ENCODE data around the gene CXXC5.

CXXC5 gene

GRCh38 chr5:139638736-139639618 lies 9.2 kb upstream of the CXXC5 start:
- DNase-seq = no peak

GRCh38 chr5:139639619-139640380 lies 8.3 kb upstream of the CXXC5 start:
- DNase-seq = no peak

GRCh38 chr5:139640421-139641115 lies 7.6 kb upstream of the CXXC5 start:
- DNase-seq = no peak

- no peak for DNase-seq
These were observed 6.8 kb upstream of the CXXC5 start for GRCh38 chr5:139641116-139642080.

- DNase-seq = no peak
These were observed 5.9 kb upstream of the CXXC5 start for GRCh38 chr5:139642213-139642612.

GRCh38 chr5:139642891-139643871 lies 5.0 kb upstream of the CXXC5 start:
- DNase-seq = no peak

GRCh38 chr5:139644001-139644456 lies 4.1 kb upstream of the CXXC5 start:
- no peak for DNase-seq

- no peak for DNase-seq
These were observed 3.3 kb upstream of the CXXC5 start for GRCh38 chr5:139644646-139645429.

GRCh38 chr5:139645430-139645871 lies 2.7 kb upstream of the CXXC5 start:
- no peak for DNase-seq

GRCh38 chr5:139646111-139646510 lies 2.0 kb upstream of the CXXC5 start:
- DNase-seq = no peak

GRCh38 chr5:139646912-139647505 lies 1.1 kb upstream of the CXXC5 start:
- no peak for DNase-seq

- DNase-seq = no peak
These were observed 494 bp upstream of the CXXC5 start for GRCh38 chr5:139647506-139648204.

- DNase-seq = no peak
These were observed 1.2 kb downstream of the CXXC5 start for GRCh38 chr5:139649082-139649991.

GRCh38 chr5:139650031-139650688 lies 2.0 kb downstream of the CXXC5 start:
- no peak for DNase-seq

GRCh38 chr5:139650689-139651042 lies 2.5 kb downstream of the CXXC5 start:
- no peak for DNase-seq

GRCh38 chr5:139651043-139651834 lies 3.1 kb downstream of the CXXC5 start:
- DNase-seq = no peak
